ENCODE data around the gene FBLN7. TPM values are rescaled to one million over a fixed set of nuclear protein-coding genes. Genes with fewer than 3 reads are reported as not detected.
"Not testable (repeated sequence)": the region's sequence is repeated elsewhere in the genome, so short reads cannot be mapped to it uniquely, and the experiment has no call there.

The FBLN7 gene
- total RNA-seq, 2 donors from 2014 or later: 3.0 to 4.0 TPM

DNA sequence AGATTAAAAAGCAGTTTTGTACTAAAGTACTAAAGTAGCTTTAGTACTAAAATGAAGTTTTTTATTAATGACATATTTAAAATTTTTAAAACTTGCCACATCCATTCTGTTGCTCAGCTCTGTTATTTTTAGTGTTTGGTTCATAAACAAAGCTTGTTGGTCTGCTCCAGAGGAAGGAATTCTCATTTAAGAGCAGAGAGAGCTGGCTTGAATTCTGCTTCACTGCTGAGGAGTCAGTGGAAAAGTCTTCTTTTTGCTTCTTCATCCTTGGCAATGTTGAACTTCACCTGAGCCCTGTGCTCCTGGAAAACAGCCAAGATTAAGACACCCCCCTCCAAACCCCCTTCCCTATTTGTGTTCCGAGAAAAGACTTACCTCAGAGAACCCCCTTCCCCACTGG, 42.5 kb upstream of the FBLN7 start:
- no peaks in the 10 kb centered on the region for H3K36me3 ChIP-seq
- no peak overlapping the region for H3K27ac ChIP-seq
- H3K4me3 ChIP-seq: no peak overlapping the region
- no peak for TF ChIP-seq POLR2AphosphoS5 (IDR thresholded peaks at IDR 0.05)
- TF ChIP-seq, protein P1, sequence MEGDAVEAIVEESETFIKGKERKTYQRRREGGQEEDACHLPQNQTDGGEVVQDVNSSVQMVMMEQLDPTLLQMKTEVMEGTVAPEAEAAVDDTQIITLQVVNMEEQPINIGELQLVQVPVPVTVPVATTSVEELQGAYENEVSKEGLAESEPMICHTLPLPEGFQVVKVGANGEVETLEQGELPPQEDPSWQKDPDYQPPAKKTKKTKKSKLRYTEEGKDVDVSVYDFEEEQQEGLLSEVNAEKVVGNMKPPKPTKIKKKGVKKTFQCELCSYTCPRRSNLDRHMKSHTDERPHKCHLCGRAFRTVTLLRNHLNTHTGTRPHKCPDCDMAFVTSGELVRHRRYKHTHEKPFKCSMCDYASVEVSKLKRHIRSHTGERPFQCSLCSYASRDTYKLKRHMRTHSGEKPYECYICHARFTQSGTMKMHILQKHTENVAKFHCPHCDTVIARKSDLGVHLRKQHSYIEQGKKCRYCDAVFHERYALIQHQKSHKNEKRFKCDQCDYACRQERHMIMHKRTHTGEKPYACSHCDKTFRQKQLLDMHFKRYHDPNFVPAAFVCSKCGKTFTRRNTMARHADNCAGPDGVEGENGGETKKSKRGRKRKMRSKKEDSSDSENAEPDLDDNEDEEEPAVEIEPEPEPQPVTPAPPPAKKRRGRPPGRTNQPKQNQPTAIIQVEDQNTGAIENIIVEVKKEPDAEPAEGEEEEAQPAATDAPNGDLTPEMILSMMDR (IDR thresholded peaks at IDR 0.05): no peak
- TF ChIP-seq POLR2A (IDR thresholded peaks at IDR 0.05): no peak
- no peaks in the 10 kb centered on the region for H3K9me3 ChIP-seq
- intact Hi-C loops (cut with DNase I): no loop called here
- H3K27me3 ChIP-seq (replicated peaks; ENCODE audit: insufficient read depth): no peaks in the 10 kb centered on the region
- 73% methylated on average over 1 of the region's 1 CpG for WGBS
- no peaks in the 10 kb centered on the region for H3K4me1 ChIP-seq (replicated peaks)
- DNase-seq (ENCODE audit: low spot score): no peak

DNA sequence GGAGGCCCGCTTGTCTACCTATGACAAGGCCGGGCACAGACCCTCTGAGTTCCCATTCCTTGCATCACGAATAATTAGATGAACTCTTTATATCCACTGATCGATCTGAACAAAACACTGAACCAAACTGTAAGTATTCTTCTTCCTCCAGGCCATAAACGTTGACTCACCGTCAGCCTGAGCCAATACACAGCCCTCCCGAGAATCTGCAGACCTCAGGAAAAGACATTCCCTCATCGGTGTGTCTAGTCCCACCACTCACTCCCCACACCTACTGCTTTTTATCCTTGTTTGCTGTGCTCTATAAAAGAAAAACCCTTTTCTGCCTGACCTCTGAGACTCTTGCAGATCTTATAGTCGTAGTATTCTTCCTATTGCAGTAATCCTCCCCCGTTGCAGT, 42.1 kb upstream of the FBLN7 start:
- intact Hi-C loops (cut with DNase I): no loop called here
- Histone ChIP-seq H3K4me1 (replicated peaks) (no peaks in the 10 kb centered on the region), H3K27me3 (replicated peaks; ENCODE audit: insufficient read depth) (no peaks in the 10 kb centered on the region), H3K9me3 (no peaks in the 10 kb centered on the region), H3K27ac (no peak overlapping the region), H3K36me3 (no peaks in the 10 kb centered on the region), H3K4me3 (no peak overlapping the region)
- 59% methylated on average over 10 of the region's 10 CpGs for WGBS
- TF ChIP-seq POLR2AphosphoS5 (IDR thresholded peaks at IDR 0.05): no peak
- TF ChIP-seq POLR2A (IDR thresholded peaks at IDR 0.05): no peak
- TF ChIP-seq, protein P1 (IDR thresholded peaks at IDR 0.05): no peak
- DNase-seq (ENCODE audit: low spot score): no peak

DNA sequence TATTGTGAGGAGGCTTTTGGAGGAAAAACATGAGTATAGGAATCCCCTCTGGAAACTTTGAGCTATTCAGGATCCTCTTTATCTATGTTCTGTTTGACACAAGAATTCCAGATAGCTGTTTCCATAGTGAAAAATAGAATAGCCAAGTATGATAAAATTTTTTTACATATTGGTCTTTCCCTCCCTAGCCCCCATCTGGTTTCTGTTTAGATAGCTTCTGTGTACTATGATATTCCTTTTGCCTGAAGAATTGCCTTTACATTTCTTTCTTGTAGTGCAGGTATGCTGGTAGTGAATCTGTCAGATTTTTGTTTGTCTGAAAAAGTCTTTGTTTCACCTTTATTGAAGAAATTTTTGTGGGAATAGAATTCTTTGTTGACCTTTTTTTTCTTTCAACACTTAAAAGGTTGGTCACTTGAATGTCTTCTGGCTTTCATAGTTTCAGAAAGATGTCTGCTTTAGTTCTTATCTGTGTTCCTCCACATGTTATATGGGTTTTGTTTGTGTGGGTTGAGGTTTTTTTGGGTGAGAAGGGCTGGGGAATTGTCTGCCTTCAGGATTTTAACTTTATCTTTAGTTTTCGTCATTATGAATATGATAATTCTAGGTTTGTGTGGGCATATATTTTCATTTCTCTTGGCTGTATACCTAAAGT, 29.9 kb upstream of the FBLN7 start:
- WGBS: 94% methylated on average over 1 of the region's 1 CpG
- no peak for TF ChIP-seq POLR2A (IDR thresholded peaks at IDR 0.05)
- TF ChIP-seq, protein P1 (IDR thresholded peaks at IDR 0.05): no peak
- no peak for TF ChIP-seq POLR2AphosphoS5 (IDR thresholded peaks at IDR 0.05)
- Histone ChIP-seq H3K36me3 (peaks cover 0 to 5% of the 10 kb centered on the region in 2 donors), H3K4me1 (replicated peaks) (no peaks in the 10 kb centered on the region), H3K4me3 (no peak overlapping the region), H3K9me3 (no peaks in the 10 kb centered on the region), H3K27me3 (replicated peaks; ENCODE audit: insufficient read depth) (no peaks in the 10 kb centered on the region), H3K27ac (no peak overlapping the region)
- DNase-seq (ENCODE audit: low spot score): no peak
- intact Hi-C loops (cut with DNase I): no loop called here

DNA sequence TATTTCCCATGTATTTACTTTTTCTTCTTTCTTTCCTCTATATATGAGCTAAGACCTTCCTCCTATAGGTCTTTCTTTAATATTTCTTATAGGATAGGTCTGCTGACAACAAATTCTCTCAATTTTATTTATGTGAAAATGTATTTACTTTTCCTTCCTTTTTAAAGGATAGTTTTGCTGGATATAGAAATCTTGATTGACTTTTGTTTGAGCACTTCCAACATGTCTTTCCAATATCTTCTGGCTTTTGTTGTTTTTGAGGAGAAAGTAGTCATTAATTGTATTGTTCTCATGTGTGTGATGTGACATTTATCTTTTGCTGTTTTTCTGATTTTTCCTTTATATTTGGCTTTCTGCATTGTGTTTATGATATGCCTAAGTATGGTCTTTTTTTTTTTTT, 28.9 kb upstream of the FBLN7 start:
- intact Hi-C loops (cut with DNase I): no loop called here
- TF ChIP-seq, protein P1 (IDR thresholded peaks at IDR 0.05): no peak
- no peak for TF ChIP-seq POLR2A (IDR thresholded peaks at IDR 0.05)
- TF ChIP-seq POLR2AphosphoS5 (IDR thresholded peaks at IDR 0.05): no peak
- peaks cover 0 to 5% of the 10 kb centered on the region in 2 donors for H3K36me3 ChIP-seq

DNA sequence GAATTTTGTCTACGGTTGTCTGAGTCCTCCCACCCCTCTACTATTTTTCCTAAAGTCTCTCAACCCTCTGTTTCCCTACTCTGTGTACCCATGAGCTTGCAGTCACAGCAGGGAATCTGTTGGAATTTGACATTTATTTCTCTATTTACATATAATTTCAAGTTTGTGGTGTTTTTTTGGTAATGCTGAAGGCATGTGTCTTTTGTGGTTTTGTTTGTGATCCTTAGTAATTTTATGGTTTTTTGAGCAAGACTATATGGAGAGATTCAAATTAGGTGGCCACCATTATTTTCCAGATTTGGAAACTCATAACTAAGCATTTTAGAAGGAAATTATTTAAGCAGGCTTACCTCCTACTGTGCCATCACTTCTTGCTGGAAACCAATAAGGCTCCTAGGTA, 27.2 kb upstream of the FBLN7 start:
- no peak overlapping the region for H3K27ac ChIP-seq
- no peak for TF ChIP-seq POLR2A (IDR thresholded peaks at IDR 0.05)
- TF ChIP-seq POLR2AphosphoS5 (IDR thresholded peaks at IDR 0.05): no peak
- TF ChIP-seq, protein P1 (IDR thresholded peaks at IDR 0.05): no peak
- H3K4me1 ChIP-seq (replicated peaks): no peaks in the 10 kb centered on the region
- DNase-seq (ENCODE audit: low spot score): no peak
- intact Hi-C loops (cut with DNase I): no loop called here
- H3K27me3 ChIP-seq (replicated peaks; ENCODE audit: insufficient read depth): no peaks in the 10 kb centered on the region
- WGBS: 96% methylated on average over 1 of the region's 1 CpG
- no peak overlapping the region for H3K4me3 ChIP-seq
- H3K36me3 ChIP-seq: peaks cover 0 to 5% of the 10 kb centered on the region in 2 donors
- no peaks in the 10 kb centered on the region for H3K9me3 ChIP-seq

More for the DNA sequence above, 28.9 kb upstream of the FBLN7 start:
- Histone ChIP-seq H3K27me3 (replicated peaks; ENCODE audit: insufficient read depth) (no peaks in the 10 kb centered on the region), H3K4me3 (no peak overlapping the region), H3K9me3 (no peaks in the 10 kb centered on the region), H3K4me1 (replicated peaks) (no peaks in the 10 kb centered on the region), H3K27ac (no peak overlapping the region)
- no peak for DNase-seq (ENCODE audit: low spot score)

DNA sequence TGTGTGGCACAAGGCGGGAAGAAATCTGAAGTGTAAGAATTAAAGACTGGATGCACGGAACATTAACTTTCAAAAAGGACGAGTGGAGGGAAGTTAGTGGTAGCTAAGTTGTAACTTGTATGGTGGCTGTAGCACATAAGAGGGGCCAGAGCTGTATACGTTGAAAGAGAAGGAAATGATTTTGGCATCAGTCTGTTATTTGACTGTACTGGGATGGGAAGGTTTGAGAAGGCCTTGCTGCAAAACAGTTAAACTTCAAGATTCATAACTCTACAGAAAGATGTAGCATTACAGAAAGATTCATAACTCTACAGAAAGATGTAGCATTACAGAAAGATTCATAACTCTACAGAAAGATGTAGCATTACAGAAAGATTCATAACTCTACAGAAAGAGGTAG, 24.8 kb upstream of the FBLN7 start:
- H3K4me3 ChIP-seq; H3K4me1 ChIP-seq (replicated peaks); H3K9me3 ChIP-seq; intact Hi-C loops (cut with DNase I); H3K27ac ChIP-seq; H3K36me3 ChIP-seq; DNase-seq (ENCODE audit: low spot score); H3K27me3 ChIP-seq (replicated peaks; ENCODE audit: insufficient read depth): not testable (repeated sequence)
- WGBS: 93% methylated on average over 4 of the region's 4 CpGs
